ENCODE data around the gene ZFYVE9. TPM values are rescaled to one million over a fixed set of nuclear protein-coding genes. Genes with fewer than 3 reads are reported as not detected.
"Not testable (repeated sequence)": the region's sequence is repeated elsewhere in the genome, so short reads cannot be mapped to it uniquely, and the experiment has no call there.

ZFYVE9 gene
- total and polyA plus RNA-seq, 2 of the 8 experiments (the other 6 are each of a cell fraction or from before 2014, with no cell fraction given), result 5.8 to 26.5 TPM

- TF ChIP-seq EP300 (IDR thresholded peaks at IDR 0.05; ENCODE audit: borderline replicate concordance in 1 of 2, low read depth in 2 of 2, low read length in 2 of 2), result no peak
- peak; percentile 65 for TF ChIP-seq ASH2L (IDR thresholded peaks at IDR 0.05; ENCODE audit: low read length)
- 0 out of 2 replicates have a peak, but pooled peaks have one; percentile 23 for TF ChIP-seq CREB1 (IDR thresholded peaks at IDR 0.05)
- no peak for TF ChIP-seq ATF2 (IDR thresholded peaks at IDR 0.05; ENCODE audit: low read length)
- TF ChIP-seq MAX (IDR thresholded peaks at IDR 0.05), result no peak
These were observed 226.7 kb downstream of the ZFYVE9 start (continued) for GRCh38 chr1:52368383-52369172.

- not testable (repeated sequence) for H3K18ac ChIP-seq (ENCODE audit: extremely low read depth, low read length); H3K56ac ChIP-seq (replicated peaks; ENCODE audit: insufficient read length, low read depth, low read length); H3K14ac ChIP-seq (ENCODE audit: insufficient read length); H3K27ac ChIP-seq (ENCODE audit: low read depth, low read length); H4K8ac ChIP-seq (ENCODE audit: extremely low read depth, insufficient read depth, low read length); H4K5ac ChIP-seq (ENCODE audit: insufficient read length, low read depth, low read length); H3K27me3 ChIP-seq (replicated peaks in 1 of 4; ENCODE audit: control insufficient read depth in 3 of 4, extremely low read depth in 1 of 4, insufficient read depth in 3 of 4, low read length in 3 of 4); H2BK12ac ChIP-seq (ENCODE audit: low read depth, low read length); H3K9ac ChIP-seq (replicated peaks in 1 of 4; ENCODE audit: extremely low read depth in 1 of 4, low read depth in 3 of 4, low read length in 3 of 4); H4K20me1 ChIP-seq (replicated peaks in 1 of 2; ENCODE audit: control insufficient read depth in 1 of 2, insufficient read depth in 2 of 2, low read length in 2 of 2); H2AK5ac ChIP-seq (ENCODE audit: low read depth, low read length); H4K91ac ChIP-seq (replicated peaks; ENCODE audit: insufficient read length, low read length); H2BK120ac ChIP-seq (replicated peaks; ENCODE audit: low read depth, low read length); H3K79me2 ChIP-seq (ENCODE audit: control insufficient read depth in 1 of 2, insufficient read depth in 2 of 2, low read length in 2 of 2); H3K4ac ChIP-seq (replicated peaks; ENCODE audit: insufficient read length, low read depth, low read length); H3K23ac ChIP-seq (ENCODE audit: insufficient read length); H3K9me3 ChIP-seq (ENCODE audit: insufficient read depth in 2 of 2, low read depth in 1 of 2, low read length in 1 of 2); H2BK20ac ChIP-seq (ENCODE audit: low read length); H2AFZ ChIP-seq (ENCODE audit: low read length); H3K4me1 ChIP-seq (replicated peaks in 1 of 4; ENCODE audit: control insufficient read depth in 3 of 4, insufficient read depth in 4 of 4, low read length in 3 of 4); H2BK5ac ChIP-seq (ENCODE audit: low read depth, low read length); H2BK15ac ChIP-seq (ENCODE audit: low read length); H3K4me3 ChIP-seq (ENCODE audit: extremely low read depth in 1 of 4, insufficient read depth in 2 of 4, low read depth in 3 of 4, low read length in 4 of 4); DNase-seq (ENCODE audit: low read depth in 1 of 2, low spot score in 2 of 2); H3K79me1 ChIP-seq (ENCODE audit: low read depth, low read length); FAIRE-seq; H3K4me2 ChIP-seq (ENCODE audit: insufficient read depth in 1 of 2, low read depth in 2 of 2, low read length in 2 of 2)
- 83% methylated on average over 1 of the region's 1 CpG; no CpG with 5 or more reads in 1 of the 2 experiments for WGBS, 2 experiments (ENCODE audit: extremely low coverage in 1 of 2, insufficient coverage in 1 of 2, insufficient read length in 1 of 2, insufficient replicate concordance in 2 of 2, low coverage in 1 of 2, low lambda C conversion rate in 2 of 2, missing lambda C conversion rate in 1 of 2)
- Histone ChIP-seq H3K23me2 (ENCODE audit: low read depth, low read length) (peaks cover 11% of the 10 kb centered on the region), H3K36me3 (ENCODE audit: control insufficient read depth in 2 of 4, insufficient read depth in 4 of 4, low read length in 3 of 4) (peaks cover 10 to 24% (median 18%) of the 10 kb centered on the region in 4 experiments)
- ChIA-PET POLR2A (ENCODE audit: partially characterized antibody) (interaction anchor here (2.0 to 4.0 kb wide), 2 partner anchors 21 to 34 kb away, joined by 5 to 46 read pairs; partner anchors contain the start of genes ORC1 and PRPF38A), CTCF (ENCODE audit: partially characterized antibody) (interaction anchor here (0.9 kb wide), 1 partner anchor 243 kb away, joined by 3 read pairs; no protein-coding TSS in a partner anchor)
These were observed 228.0 kb downstream of the ZFYVE9 start for GRCh38 chr1:52369851-52370250.

All from H1 (cell line).